ENCODE results near the gene MX1. TPM values are rescaled to one million over a fixed set of nuclear protein-coding genes. Genes with fewer than 3 reads are reported as not detected.

Gene MX1
- total RNA-seq, 2 experiments from 2014 or later: 108 to 109 TPM

GRCh38 chr21:41478319-41479177, 52.5 kb downstream of the MX1 start:
- Mint-ChIP-seq H3K27me3 (peaks cover 8% of the 10 kb centered on the region), H3K27ac (no peak overlapping the region), H3K9me3 (no peaks in the 10 kb centered on the region), H3K36me3 (no peaks in the 10 kb centered on the region), H3K4me1 (no peaks in the 10 kb centered on the region), H3K4me3 (no peak overlapping the region)
- no peak for DNase-seq

- Mint-ChIP-seq H3K27me3 (peaks cover 8% of the 10 kb centered on the region), H3K4me3 (no peak overlapping the region), H3K27ac (no peak overlapping the region), H3K9me3 (no peaks in the 10 kb centered on the region), H3K4me1 (no peaks in the 10 kb centered on the region), H3K36me3 (no peaks in the 10 kb centered on the region)
- no peak for DNase-seq
Measured at GRCh38 chr21:41479686-41480085, 53.6 kb downstream of the MX1 start.

- H3K4me1 Mint-ChIP-seq: no peaks in the 10 kb centered on the region
Measured at GRCh38 chr21:41480086-41480690, 54.1 kb downstream of the MX1 start.

GRCh38 chr21:41481191-41481590, 55.2 kb downstream of the MX1 start:
- Mint-ChIP-seq H3K27ac (no peak overlapping the region), H3K27me3 (peaks cover 8% of the 10 kb centered on the region), H3K4me3 (no peak overlapping the region), H3K36me3 (no peaks in the 10 kb centered on the region), H3K4me1 (no peaks in the 10 kb centered on the region), H3K9me3 (no peaks in the 10 kb centered on the region)
- no peak for DNase-seq

More at GRCh38 chr21:41480086-41480690, 54.1 kb downstream of the MX1 start:
- no peak for DNase-seq
- Mint-ChIP-seq H3K27ac (no peak overlapping the region), H3K9me3 (no peaks in the 10 kb centered on the region), H3K36me3 (no peaks in the 10 kb centered on the region), H3K27me3 (peaks cover 8% of the 10 kb centered on the region), H3K4me3 (no peak overlapping the region)

- Mint-ChIP-seq H3K9me3 (no peaks in the 10 kb centered on the region), H3K36me3 (no peaks in the 10 kb centered on the region), H3K4me1 (no peaks in the 10 kb centered on the region), H3K27ac (no peak overlapping the region), H3K27me3 (peaks cover 8% of the 10 kb centered on the region), H3K4me3 (no peak overlapping the region)
- DNase-seq: no peak
Measured at GRCh38 chr21:41482301-41482700, 56.3 kb downstream of the MX1 start.

GRCh38 chr21:41482980-41483379, 56.9 kb downstream of the MX1 start:
- H3K27ac Mint-ChIP-seq: no peak overlapping the region
- no peaks in the 10 kb centered on the region for H3K9me3 Mint-ChIP-seq
- no peak overlapping the region for H3K4me3 Mint-ChIP-seq
- H3K4me1 Mint-ChIP-seq: no peaks in the 10 kb centered on the region
- DNase-seq: no peak
- H3K27me3 Mint-ChIP-seq: peaks cover 8% of the 10 kb centered on the region
- H3K36me3 Mint-ChIP-seq: no peaks in the 10 kb centered on the region

GRCh38 chr21:41483415-41483814, 57.4 kb downstream of the MX1 start:
- Mint-ChIP-seq H3K4me3 (no peak overlapping the region), H3K36me3 (no peaks in the 10 kb centered on the region), H3K9me3 (no peaks in the 10 kb centered on the region), H3K4me1 (no peaks in the 10 kb centered on the region), H3K27ac (no peak overlapping the region), H3K27me3 (peaks cover 7% of the 10 kb centered on the region)
- DNase-seq: no peak

GRCh38 chr21:41483973-41484372, 57.9 kb downstream of the MX1 start:
- H3K9me3 Mint-ChIP-seq: no peaks in the 10 kb centered on the region
- peaks cover 1% of the 10 kb centered on the region for H3K27me3 Mint-ChIP-seq
- H3K36me3 Mint-ChIP-seq: no peaks in the 10 kb centered on the region
- H3K4me1 Mint-ChIP-seq: no peaks in the 10 kb centered on the region
- no peak overlapping the region for H3K27ac Mint-ChIP-seq
- DNase-seq: no peak
- no peak overlapping the region for H3K4me3 Mint-ChIP-seq

GRCh38 chr21:41487082-41487481, 61.0 kb downstream of the MX1 start:
- H3K4me3 Mint-ChIP-seq: no peak overlapping the region
- peaks cover 4% of the 10 kb centered on the region for H3K27me3 Mint-ChIP-seq
- no peaks in the 10 kb centered on the region for H3K4me1 Mint-ChIP-seq
- H3K27ac Mint-ChIP-seq: no peak overlapping the region
- H3K9me3 Mint-ChIP-seq: no peaks in the 10 kb centered on the region
- no peaks in the 10 kb centered on the region for H3K36me3 Mint-ChIP-seq
- DNase-seq: no peak

GRCh38 chr21:41488080-41488479, 62.0 kb downstream of the MX1 start:
- no peak for DNase-seq
- Mint-ChIP-seq H3K4me1 (no peaks in the 10 kb centered on the region), H3K27ac (no peak overlapping the region), H3K4me3 (no peak overlapping the region), H3K27me3 (peaks cover 4% of the 10 kb centered on the region), H3K9me3 (no peaks in the 10 kb centered on the region), H3K36me3 (no peaks in the 10 kb centered on the region)

- H3K36me3 Mint-ChIP-seq: no peaks in the 10 kb centered on the region
- H3K9me3 Mint-ChIP-seq: no peaks in the 10 kb centered on the region
- H3K4me3 Mint-ChIP-seq: no peak overlapping the region
- no peaks in the 10 kb centered on the region for H3K4me1 Mint-ChIP-seq
- no peak for DNase-seq
- peaks cover 8% of the 10 kb centered on the region for H3K27me3 Mint-ChIP-seq
- H3K27ac Mint-ChIP-seq: no peak overlapping the region
Measured at GRCh38 chr21:41489329-41489728, 63.3 kb downstream of the MX1 start.

GRCh38 chr21:41490330-41490729, 64.3 kb downstream of the MX1 start:
- no peak for DNase-seq
- H3K4me1 Mint-ChIP-seq: no peaks in the 10 kb centered on the region
- no peak overlapping the region for H3K27ac Mint-ChIP-seq
- H3K9me3 Mint-ChIP-seq: no peaks in the 10 kb centered on the region
- no peaks in the 10 kb centered on the region for H3K36me3 Mint-ChIP-seq
- no peak overlapping the region for H3K4me3 Mint-ChIP-seq
- H3K27me3 Mint-ChIP-seq: peaks cover 8% of the 10 kb centered on the region

GRCh38 chr21:41491412-41491811, 65.4 kb downstream of the MX1 start:
- Mint-ChIP-seq H3K27me3 (peaks cover 8% of the 10 kb centered on the region), H3K9me3 (no peaks in the 10 kb centered on the region), H3K4me1 (no peaks in the 10 kb centered on the region), H3K4me3 (no peak overlapping the region), H3K36me3 (no peaks in the 10 kb centered on the region), H3K27ac (no peak overlapping the region)
- DNase-seq: no peak

GRCh38 chr21:41494242-41494641, 68.2 kb downstream of the MX1 start:
- no peak for DNase-seq

GRCh38 chr21:41497008-41497407, 71.0 kb downstream of the MX1 start:
- no peaks in the 10 kb centered on the region for H3K36me3 Mint-ChIP-seq
- H3K27ac Mint-ChIP-seq: no peak overlapping the region
- DNase-seq: no peak
- H3K4me3 Mint-ChIP-seq: no peak overlapping the region
- H3K4me1 Mint-ChIP-seq: no peaks in the 10 kb centered on the region
- H3K9me3 Mint-ChIP-seq: no peaks in the 10 kb centered on the region
- H3K27me3 Mint-ChIP-seq: peaks cover 4% of the 10 kb centered on the region

More at GRCh38 chr21:41494242-41494641, 68.2 kb downstream of the MX1 start:
- peaks cover 5% of the 10 kb centered on the region for H3K27me3 Mint-ChIP-seq
- no peaks in the 10 kb centered on the region for H3K36me3 Mint-ChIP-seq
- H3K9me3 Mint-ChIP-seq: no peaks in the 10 kb centered on the region
- H3K27ac Mint-ChIP-seq: no peak overlapping the region
- H3K4me1 Mint-ChIP-seq: no peaks in the 10 kb centered on the region
- no peak overlapping the region for H3K4me3 Mint-ChIP-seq

GRCh38 chr21:41497788-41498187, 71.7 kb downstream of the MX1 start:
- Mint-ChIP-seq H3K9me3 (no peaks in the 10 kb centered on the region), H3K27me3 (peaks cover 4% of the 10 kb centered on the region), H3K36me3 (no peaks in the 10 kb centered on the region), H3K4me3 (no peak overlapping the region), H3K27ac (no peak overlapping the region), H3K4me1 (no peaks in the 10 kb centered on the region)
- no peak for DNase-seq
